Prostate gland (tissue), 2 donors: ENCODE data around the gene CPM. TPM values are rescaled to one million over a fixed set of nuclear protein-coding genes. Genes with fewer than 3 reads are reported as not detected.

Experiments
- DNase-seq: peaks from one replicate; pipeline ENCODE4 v3.0.0-alpha.2; 2019; ENCODE audit warnings: low spot score
- H3K27ac ChIP-seq, 2 donors: fragments of 200-600 bp; sonication (generic); 2 replicates each; pipeline ENCODE4 v1.5.1; 2017 to 2019
- H3K27me3 ChIP-seq: fragments of 200-600 bp; sonication (generic); replicated peaks from 2 replicates; pipeline ENCODE4 v1.5.1; 2019; ENCODE audit not compliant: insufficient read depth
- H3K36me3 ChIP-seq, 2 donors: fragments of 200-600 bp; sonication (generic); 1 replicate in 1 of 2; 2 replicates in 1 of 2; pipeline versions ENCODE4 v1.5.1 to v1.8.1; 2017 to 2019
- H3K4me1 ChIP-seq: fragments of 200-600 bp; sonication (generic); replicated peaks from 2 replicates; pipeline ENCODE4 v1.5.1; 2019
- H3K4me3 ChIP-seq, 2 donors: fragments of 200-600 bp; sonication (generic); 2 replicates each; pipeline ENCODE4 v1.5.1; 2017 to 2019
- H3K9me3 ChIP-seq: fragments of 200-600 bp; sonication (generic); 2 replicates; pipeline ENCODE4 v1.5.1; 2017
- CTCF ChIP-seq, 4 experiments: fragments of 200-600 bp in 2 of 4; fragments of 450-650 bp in 2 of 4; sonication (generic) in 2 of 4; IDR thresholded peaks; 1 replicate in 3 of 4; 2 replicates in 1 of 4; pipeline ENCODE4 v1.5.1; 2016 to 2019; ENCODE audit warnings: antibody characterized with exemption in 4 of 4, mild to moderate bottlenecking in 2 of 4, moderate library complexity in 2 of 4
- POLR2A ChIP-seq: fragments of 450-650 bp; IDR thresholded peaks from one replicate; pipeline ENCODE4 v1.6.1; 2016; ENCODE audit warnings: antibody characterized with exemption, mild to moderate bottlenecking
- POLR2AphosphoS5 ChIP-seq: sonication (generic); formaldehyde crosslinking; IDR thresholded peaks from one replicate; pipeline ENCODE4 v1.6.1; 2017; ENCODE audit warnings: antibody characterized with exemption
- WGBS: methylation state at CpG from one replicate; pipeline ENCODE4 v1.1.5; 2018; 5-methylcytosine and 5-hydroxymethylcytosine counted together
- intact Hi-C: fragments of 100-400 bp; cut with DNase I; formaldehyde crosslinking; loops from one replicate; pipeline ENCODE4 v1.14.2; 2022
- total RNA-seq, 2 donors: library from RNA; depleted of rRNA; stranded (reverse); fragments of >200 nt; gene quantifications; one replicate each; pipeline ENCODE4 v1.1.0, GENCODE V29; 2016

The CPM gene
- total RNA-seq, 2 donors from 2014 or later = 68.4 TPM

GRCh38 chr12:68962877-68963855 is 30.2 kb upstream of the CPM start:
- H3K27ac ChIP-seq = no peak overlapping the region
- 85% methylated on average over 5 of the region's 5 CpGs for WGBS
- no peaks in the 10 kb centered on the region for H3K27me3 ChIP-seq
- no peak for DNase-seq
- intact Hi-C loops = no loop called here
- TF ChIP-seq POLR2AphosphoS5 (no peak), CTCF (IDR thresholded peaks at IDR 0.05) (no peak), POLR2A (no peak)
- H3K4me1 ChIP-seq = no peaks in the 10 kb centered on the region
- H3K4me3 ChIP-seq = no peak overlapping the region
- H3K9me3 ChIP-seq = no peaks in the 10 kb centered on the region
- H3K36me3 ChIP-seq = no peaks in the 10 kb centered on the region

- Histone ChIP-seq H3K4me1 (no peaks in the 10 kb centered on the region), H3K4me3 (no peak overlapping the region), H3K36me3 (no peaks in the 10 kb centered on the region), H3K9me3 (no peaks in the 10 kb centered on the region), H3K27me3 (no peaks in the 10 kb centered on the region), H3K27ac (no peak overlapping the region)
- TF ChIP-seq POLR2A = no peak
- TF ChIP-seq POLR2AphosphoS5 = no peak
- no peak for TF ChIP-seq CTCF (IDR thresholded peaks at IDR 0.05)
- WGBS = 15% methylated on average over 7 of the region's 7 CpGs
- intact Hi-C loops = no loop called here
- no peak for DNase-seq
These were observed 27.0 kb upstream of the CPM start for GRCh38 chr12:68959891-68960464.

- Histone ChIP-seq H3K27ac (no peak overlapping the region), H3K27me3 (no peaks in the 10 kb centered on the region), H3K9me3 (no peaks in the 10 kb centered on the region), H3K36me3 (no peaks in the 10 kb centered on the region), H3K4me3 (no peak overlapping the region), H3K4me1 (no peaks in the 10 kb centered on the region)
- TF ChIP-seq POLR2AphosphoS5 (no peak), CTCF (IDR thresholded peaks at IDR 0.05) (no peak), POLR2A (no peak)
- WGBS = 48% methylated on average over 4 of the region's 4 CpGs
- no peak for DNase-seq
- intact Hi-C loops = no loop called here
These were observed 26.3 kb upstream of the CPM start for GRCh38 chr12:68959143-68959858.

GRCh38 chr12:68958322-68958721 is 25.4 kb upstream of the CPM start:
- Histone ChIP-seq H3K4me3 (no peak overlapping the region), H3K36me3 (no peaks in the 10 kb centered on the region), H3K9me3 (no peaks in the 10 kb centered on the region), H3K27me3 (no peaks in the 10 kb centered on the region), H3K27ac (no peak overlapping the region), H3K4me1 (no peaks in the 10 kb centered on the region)
- TF ChIP-seq POLR2AphosphoS5 (no peak), CTCF (IDR thresholded peaks at IDR 0.05) (no peak), POLR2A (no peak)
- DNase-seq = no peak
- WGBS = 88% methylated on average over 3 of the region's 3 CpGs
- intact Hi-C loops = no loop called here
